Neuronal stem cell (in vitro differentiated cells): Measurements from ENCODE around the gene AMZ2.
"Not testable (repeated sequence)": the region's sequence is repeated elsewhere in the genome, so short reads cannot be mapped to it uniquely, and the experiment has no call there.

ENCODE experiments used
- DNase-seq: peaks from one replicate; pipeline ENCODE4 v3.0.0-alpha.2; 2013; ENCODE audit warnings: low spot score
- H2AFZ ChIP-seq: one replicate; pipeline ENCODE4 v1.6.1; 2013; ENCODE audit warnings: mild to moderate bottlenecking, low read length, inconsistent platforms
- H2AK5ac ChIP-seq: 2 replicates; pipeline ENCODE4 v1.6.1; 2013; ENCODE audit warnings: low read depth, mild to moderate bottlenecking, inconsistent platforms, low read length, moderate library complexity, mixed read lengths
- H2BK120ac ChIP-seq: 2 replicates; pipeline ENCODE4 v1.6.1; 2013; ENCODE audit warnings: low read depth, mild to moderate bottlenecking, inconsistent platforms, low read length, moderate library complexity, mixed read lengths
- H2BK12ac ChIP-seq: one replicate; pipeline ENCODE4 v1.6.1; 2013; ENCODE audit warnings: low read length, inconsistent platforms
- H2BK15ac ChIP-seq: 2 replicates; pipeline ENCODE4 v1.6.1; 2013; ENCODE audit warnings: mild to moderate bottlenecking, low read length, inconsistent platforms, mixed read lengths
- H2BK5ac ChIP-seq: one replicate; pipeline ENCODE4 v1.6.1; 2013; ENCODE audit warnings: inconsistent platforms, mild to moderate bottlenecking, low read length, moderate library complexity
- H3K14ac ChIP-seq: one replicate; pipeline ENCODE4 v1.6.1; 2013; ENCODE audit warnings: low read length, inconsistent platforms
- H3K18ac ChIP-seq: 2 replicates; pipeline ENCODE4 v1.6.1; 2013; ENCODE audit warnings: low read length, inconsistent platforms
- H3K23ac ChIP-seq: 2 replicates; pipeline ENCODE4 v1.6.1; 2013; ENCODE audit warnings: low read depth, mild to moderate bottlenecking, mixed read lengths, low read length, inconsistent platforms; ENCODE audit not compliant: poor library complexity
- H3K27ac ChIP-seq: replicated peaks from 3 replicates; pipeline ENCODE4 v1.5.1; 2013; ENCODE audit warnings: low read length, inconsistent platforms
- H3K27me3 ChIP-seq, 3 experiments: 2 replicates each; pipeline ENCODE4 v1.6.1; 2013; ENCODE audit warnings: low read length in 3 of 3, mild to moderate bottlenecking in 2 of 3, inconsistent platforms in 1 of 3, low read depth in 1 of 3, mixed read lengths in 1 of 3, moderate library complexity in 1 of 3; ENCODE audit not compliant: control insufficient read depth in 3 of 3, insufficient read depth in 3 of 3
- H3K36me3 ChIP-seq, 2 donors: replicated peaks in 1 of 2; 2 replicates each; pipeline ENCODE4 v1.6.1; 2013; ENCODE audit warnings: low read length in 2 of 2; ENCODE audit not compliant: control insufficient read depth in 2 of 2, insufficient read depth in 2 of 2
- H3K4ac ChIP-seq: 2 replicates; pipeline ENCODE4 v1.6.1; 2013; ENCODE audit warnings: inconsistent platforms, mild to moderate bottlenecking, low read length, moderate library complexity
- H3K4me1 ChIP-seq, 2 donors: 1 replicate in 1 of 2; 2 replicates in 1 of 2; pipeline ENCODE4 v1.6.1; 2013; ENCODE audit warnings: low read length in 2 of 2, low read depth in 1 of 2; ENCODE audit not compliant: control insufficient read depth in 2 of 2, insufficient read depth in 1 of 2
- H3K4me2 ChIP-seq: one replicate; pipeline ENCODE4 v1.6.1; 2013; ENCODE audit warnings: mild to moderate bottlenecking, low read length, inconsistent platforms; ENCODE audit not compliant: insufficient read depth, poor library complexity, severe bottlenecking
- H3K4me3 ChIP-seq, 2 donors: 2 replicates each; pipeline ENCODE4 v1.5.1; 2013; ENCODE audit warnings: low read length in 2 of 2, mild to moderate bottlenecking in 2 of 2, inconsistent platforms in 1 of 2, moderate library complexity in 1 of 2
- H3K79me1 ChIP-seq: one replicate; pipeline ENCODE4 v1.6.1; 2013; ENCODE audit warnings: low read depth, mild to moderate bottlenecking, inconsistent platforms, low read length, moderate library complexity
- H3K9ac ChIP-seq: one replicate; pipeline ENCODE4 v1.6.1; 2013; ENCODE audit warnings: mild to moderate bottlenecking, low read depth, low read length, inconsistent platforms; ENCODE audit not compliant: poor library complexity
- H3K9me3 ChIP-seq, 2 donors: replicated peaks in 1 of 2; 2 replicates each; pipeline versions ENCODE3 to v1.6.1; 2013; ENCODE audit warnings: low read length in 2 of 2, mild to moderate bottlenecking in 2 of 2, inconsistent platforms in 1 of 2, low read depth in 1 of 2, mixed read lengths in 1 of 2, moderate library complexity in 1 of 2; ENCODE audit not compliant: control insufficient read depth in 2 of 2, insufficient read depth in 1 of 2
- H4K8ac ChIP-seq: one replicate; pipeline ENCODE4 v1.6.1; 2013; ENCODE audit warnings: low read depth, mild to moderate bottlenecking, inconsistent platforms, low read length, moderate library complexity
- H4K91ac ChIP-seq: one replicate; pipeline ENCODE4 v1.6.1; 2013; ENCODE audit warnings: low read length, low read depth, mild to moderate bottlenecking, inconsistent platforms; ENCODE audit not compliant: poor library complexity
- WGBS, 2 donors: extraction: QIAGEN DNeasy Blood & Tissue Kit; methylation state at CpG; one replicate each; pipeline ENCODE4 v1.1.7; 2013; ENCODE audit warnings: missing lambda C conversion rate in 2 of 2, mixed read lengths in 1 of 2; ENCODE audit not compliant: insufficient read length in 2 of 2, insufficient replicate concordance in 1 of 2; ENCODE audit errors: extremely low coverage in 2 of 2; 5-methylcytosine and 5-hydroxymethylcytosine counted together

AMZ2 gene

GRCh38 chr17:68200689-68201417, 47.0 kb upstream of the AMZ2 start:
- no peak overlapping the region for H4K91ac ChIP-seq
- H2BK120ac ChIP-seq, result no peak overlapping the region
- H3K4me1 ChIP-seq, result peaks cover 10 to 13% of the 10 kb centered on the region in 2 donors
- no peak overlapping the region for H2AK5ac ChIP-seq
- H3K4me3 ChIP-seq, result peak overlapping the region in 1 of 2 donors; percentile 55
- no peak overlapping the region for H3K18ac ChIP-seq
- peak overlapping the region; percentile 54 for H3K4me2 ChIP-seq
- peaks cover under 1% of the 10 kb centered on the region for H3K79me1 ChIP-seq
- no peak overlapping the region for H3K23ac ChIP-seq
- no peak overlapping the region for H3K14ac ChIP-seq
- H4K8ac ChIP-seq, result no peak overlapping the region
- H2BK5ac ChIP-seq, result no peak overlapping the region
- H2BK15ac ChIP-seq, result no peak overlapping the region
- peak; percentile 70 for DNase-seq
- peak overlapping the region; percentile 84 for H2AFZ ChIP-seq
- no peaks in the 10 kb centered on the region for H3K9me3 ChIP-seq
- no peaks in the 10 kb centered on the region for H3K36me3 ChIP-seq
- WGBS, 2 donors, result no CpG with 5 or more reads among the region's 31 CpGs
- H3K27ac ChIP-seq, result no peak overlapping the region
- no peak overlapping the region for H2BK12ac ChIP-seq
- H3K9ac ChIP-seq, result no peak overlapping the region
- H3K27me3 ChIP-seq, result peaks cover 40 to 87% (median 76%) of the 10 kb centered on the region in 3 experiments
- no peak overlapping the region for H3K4ac ChIP-seq

- H2BK120ac ChIP-seq, H3K4ac ChIP-seq, H3K36me3 ChIP-seq, H2BK12ac ChIP-seq, H2BK15ac ChIP-seq, H3K23ac ChIP-seq, DNase-seq, H3K14ac ChIP-seq, H3K4me2 ChIP-seq, H3K4me3 ChIP-seq, H4K91ac ChIP-seq, H2AFZ ChIP-seq, H3K9ac ChIP-seq, H3K9me3 ChIP-seq, H3K18ac ChIP-seq, H2AK5ac ChIP-seq, H2BK5ac ChIP-seq, H3K27ac ChIP-seq, H3K79me1 ChIP-seq, H4K8ac ChIP-seq: not testable (repeated sequence)
- no CpG with 5 or more reads among the region's 3 CpGs for WGBS, 2 donors
- Histone ChIP-seq H3K4me1 (peaks cover 12 to 13% of the 10 kb centered on the region in 2 donors), H3K27me3 (peaks cover 36 to 82% (median 71%) of the 10 kb centered on the region in 3 experiments)
These were observed 46.4 kb upstream of the AMZ2 start for GRCh38 chr17:68201418-68201771.

- no CpG with 5 or more reads among the region's 2 CpGs for WGBS, 2 donors
- not testable (repeated sequence) for H3K9me3 ChIP-seq, DNase-seq, H2AK5ac ChIP-seq, H3K79me1 ChIP-seq, H3K9ac ChIP-seq, H4K8ac ChIP-seq, H2BK120ac ChIP-seq, H2AFZ ChIP-seq, H3K4me2 ChIP-seq, H3K36me3 ChIP-seq, H4K91ac ChIP-seq, H2BK15ac ChIP-seq, H3K23ac ChIP-seq, H3K4ac ChIP-seq, H3K27ac ChIP-seq, H3K4me3 ChIP-seq, H3K14ac ChIP-seq, H3K18ac ChIP-seq, H2BK5ac ChIP-seq, H2BK12ac ChIP-seq
- H3K4me1 ChIP-seq, result peaks cover 8 to 19% of the 10 kb centered on the region in 2 donors
- peaks cover 29 to 73% (median 61%) of the 10 kb centered on the region in 3 experiments for H3K27me3 ChIP-seq
These were observed 45.5 kb upstream of the AMZ2 start for GRCh38 chr17:68202321-68202720.

GRCh38 chr17:68204736-68205135, 43.1 kb upstream of the AMZ2 start:
- Histone ChIP-seq H2BK15ac (no peak overlapping the region), H2AFZ (peak overlapping the region; percentile 99), H3K14ac (no peak overlapping the region), H4K8ac (no peak overlapping the region), H3K4me2 (peak overlapping the region; percentile 64), H3K9ac (no peak overlapping the region), H3K4ac (no peak overlapping the region), H3K4me3 (peak overlapping the region; percentile 62 to 94), H2AK5ac (no peak overlapping the region), H3K27ac (no peak overlapping the region), H3K79me1 (peaks cover 2% of the 10 kb centered on the region), H3K27me3 (peaks cover 5 to 49% (median 37%) of the 10 kb centered on the region in 3 experiments), H3K36me3 (peaks cover 0 to 12% of the 10 kb centered on the region in 2 donors), H2BK12ac (no peak overlapping the region), H2BK120ac (no peak overlapping the region), H4K91ac (no peak overlapping the region), H2BK5ac (no peak overlapping the region), H3K4me1 (peaks cover 4 to 13% of the 10 kb centered on the region in 2 donors), H3K23ac (no peak overlapping the region), H3K9me3 (no peaks in the 10 kb centered on the region), H3K18ac (no peak overlapping the region)
- no CpG with 5 or more reads among the region's 22 CpGs for WGBS, 2 donors
- DNase-seq, result no peak
